Skin of body (tissue), 2 donors: ENCODE results near the gene METTL21A. TPM values are rescaled to one million over a fixed set of nuclear protein-coding genes. Genes with fewer than 3 reads are reported as not detected.

Experiments
- DNase-seq: peaks from one replicate; lab custom pipeline; 2025; lab: John Stamatoyannopoulos, UW
- total RNA-seq: library from RNA; depleted of rRNA; stranded (reverse); fragments of >200 nt; gene quantifications from one replicate; pipeline ENCODE4 v1.2.3, GENCODE V29; 2014

METTL21A gene
- total RNA-seq, 1 donor from 2014 or later, result 12.3 TPM

DNA sequence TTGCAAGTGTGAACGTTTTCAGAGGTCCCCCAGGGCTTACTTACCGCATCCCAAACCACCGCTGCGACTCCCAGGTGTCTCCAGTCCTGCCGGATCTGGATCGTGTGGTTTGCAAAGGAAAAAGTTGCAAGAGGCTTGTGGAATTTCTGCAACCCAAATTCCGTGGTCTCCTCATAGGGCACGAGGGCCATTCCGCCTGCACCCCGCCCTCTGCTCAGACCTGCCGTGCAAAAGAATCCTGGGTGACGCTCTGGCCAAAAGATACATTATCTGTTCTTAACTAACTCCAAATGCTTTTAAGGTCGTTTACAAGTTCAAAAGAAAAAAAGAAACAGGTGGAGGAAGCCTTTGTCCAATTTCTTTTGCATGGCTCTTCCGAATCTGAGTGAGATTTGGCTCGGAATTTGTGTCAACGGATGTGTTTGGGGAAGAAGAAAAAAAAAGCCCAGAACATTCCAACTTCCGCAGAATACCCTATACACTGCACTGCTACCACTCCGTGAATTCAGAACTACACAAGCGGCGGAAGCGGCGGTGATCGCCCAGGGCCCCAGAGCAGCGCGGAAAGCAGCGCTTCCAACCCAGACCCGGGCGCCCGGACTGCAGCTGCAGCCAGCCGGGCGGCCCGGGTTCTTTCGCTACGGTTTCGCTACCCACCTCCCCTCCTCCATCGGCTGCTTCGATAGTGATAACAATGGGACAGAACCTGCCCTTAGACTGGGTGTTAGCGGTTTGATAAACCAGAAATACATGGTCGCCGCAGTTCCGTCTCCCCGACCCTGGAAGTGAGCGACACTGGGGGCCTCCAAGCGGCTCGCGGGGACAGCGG lies 795 bp downstream of the METTL21A start:
- DNase-seq, result peak; percentile 75

DNA sequence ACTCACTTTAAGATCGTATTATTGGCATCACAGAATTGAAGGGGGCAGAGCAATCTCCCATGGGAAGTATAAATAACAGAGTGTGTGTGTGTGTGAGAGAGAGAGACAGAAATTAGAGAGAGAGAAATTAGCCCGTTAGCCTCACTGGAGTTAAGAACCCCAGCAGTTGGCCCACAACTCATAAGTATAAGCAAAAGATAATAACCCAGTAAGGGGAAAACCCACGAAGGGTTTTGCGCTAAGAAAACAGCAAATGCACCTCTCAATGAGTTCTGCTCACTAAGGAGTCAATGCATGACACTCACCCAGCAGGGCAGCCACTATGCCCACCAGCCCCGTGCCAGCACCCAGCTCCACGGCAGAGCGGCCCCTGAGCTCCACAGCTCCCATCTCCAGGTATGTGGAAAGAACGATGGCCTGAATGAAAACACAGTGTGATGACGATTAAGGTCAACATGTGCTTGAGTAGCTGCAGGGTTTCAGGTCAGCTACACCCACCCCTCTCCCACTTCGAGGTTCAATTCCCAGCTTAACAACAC lies 3.6 kb downstream of the METTL21A start:
- no peak for DNase-seq

DNA sequence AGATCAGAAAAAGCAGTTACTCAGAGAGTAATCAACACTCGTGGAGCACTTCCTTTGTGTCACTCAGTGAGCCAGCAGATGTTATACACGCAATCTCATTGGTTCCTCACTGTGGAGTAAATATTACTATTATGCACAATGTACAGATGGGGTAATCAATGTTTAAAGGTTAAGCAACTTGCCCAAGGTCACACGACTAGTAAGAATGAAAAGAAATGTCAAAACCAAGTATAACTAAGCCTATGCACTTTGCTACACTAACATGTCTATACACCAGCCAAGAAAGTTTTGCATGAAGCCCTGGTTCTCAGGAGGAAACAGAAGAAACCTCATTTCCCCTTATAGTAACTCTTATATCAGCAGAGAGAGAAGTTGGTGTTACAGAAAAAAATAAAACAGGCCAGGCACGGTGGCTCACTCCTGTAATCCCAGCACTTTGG lies 5.4 kb downstream of the METTL21A start:
- no peak for DNase-seq

DNA sequence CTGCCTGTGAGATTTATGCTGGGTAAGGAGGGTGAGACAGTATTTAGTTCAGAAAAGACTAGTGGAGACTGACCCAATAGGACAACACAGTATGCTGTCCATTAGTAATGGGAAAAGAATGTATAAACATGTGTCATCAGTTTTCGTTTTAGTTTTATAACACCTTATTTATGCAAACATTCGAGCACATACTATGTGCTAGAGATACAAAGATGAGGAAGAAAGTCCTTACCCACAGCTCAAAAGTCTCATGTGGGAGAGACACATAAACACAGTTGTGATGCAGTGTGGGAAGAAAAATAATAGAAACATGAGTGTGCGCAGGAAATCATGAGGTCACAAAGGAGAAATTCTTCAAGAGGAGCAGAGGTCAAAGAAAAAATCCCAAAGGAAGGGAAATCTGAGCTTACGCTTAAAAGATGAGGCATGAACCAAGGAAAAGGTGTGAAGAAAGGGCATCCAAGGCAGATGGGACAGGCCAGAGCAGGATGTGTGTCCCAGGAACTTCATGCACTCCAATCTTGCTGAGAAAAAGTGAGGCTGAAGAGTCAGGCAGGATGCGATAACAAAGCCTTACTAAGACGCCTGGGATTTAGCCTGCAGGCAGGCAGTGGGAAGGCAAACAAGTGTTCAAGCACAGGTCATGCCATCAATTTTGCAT lies 8.1 kb downstream of the METTL21A start:
- no peak for DNase-seq

DNA sequence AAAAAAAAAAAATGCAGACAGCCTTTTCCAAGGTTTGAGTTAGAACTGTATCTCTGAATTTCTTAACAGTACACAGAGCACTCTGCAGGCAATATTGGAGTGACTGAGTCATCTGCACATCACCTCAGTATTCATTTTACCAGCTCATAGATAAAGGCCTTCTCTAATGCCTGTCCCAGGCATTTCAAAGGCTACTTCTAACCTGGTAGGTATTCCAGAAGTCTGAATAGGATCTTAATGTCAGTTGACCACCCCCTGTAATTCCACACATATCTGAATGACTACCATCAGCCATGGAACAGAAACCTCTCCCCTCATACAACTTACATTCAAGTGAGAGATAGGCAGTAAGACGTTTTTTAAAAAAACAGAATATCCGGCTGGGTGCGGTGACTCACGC lies 9.0 kb downstream of the METTL21A start:
- no peak for DNase-seq

DNA sequence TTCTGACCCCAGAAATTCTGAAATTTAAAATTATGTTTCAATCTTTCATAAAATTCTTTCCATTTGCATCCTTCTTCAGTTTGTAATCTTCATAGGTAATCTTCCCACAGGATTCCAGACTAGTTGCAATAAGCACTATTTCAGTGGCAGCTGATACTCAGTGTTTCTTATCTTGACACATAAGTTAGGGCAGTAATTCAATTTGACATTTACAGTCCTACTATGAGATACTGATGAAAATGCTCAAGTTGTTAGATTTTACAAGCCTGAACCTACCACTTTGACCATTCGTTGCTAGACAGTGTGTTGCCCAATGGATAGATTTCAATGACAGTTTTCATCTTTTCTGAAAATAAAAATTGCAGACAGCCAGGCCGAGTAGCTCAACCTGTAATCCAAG lies 10.4 kb downstream of the METTL21A start:
- DNase-seq, result no peak

DNA sequence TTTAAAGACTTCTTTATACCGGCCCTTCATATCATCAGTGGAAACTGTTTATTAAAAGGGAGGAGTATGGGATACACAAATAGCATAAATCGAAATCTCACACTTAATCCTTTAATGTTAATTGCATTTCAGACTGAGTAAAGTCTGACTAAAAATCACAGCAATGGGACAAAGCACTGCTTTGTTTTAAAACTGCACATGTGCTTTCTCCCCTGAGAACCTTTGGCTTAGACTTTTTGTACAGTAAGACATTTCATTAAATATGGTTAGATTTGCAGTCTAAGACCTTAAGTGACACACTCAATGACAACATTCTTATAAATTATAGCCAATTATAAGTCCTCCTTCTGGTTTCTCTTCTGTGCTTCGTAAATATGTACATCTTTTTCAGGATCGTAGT lies 12.5 kb downstream of the METTL21A start:
- DNase-seq, result no peak

DNA sequence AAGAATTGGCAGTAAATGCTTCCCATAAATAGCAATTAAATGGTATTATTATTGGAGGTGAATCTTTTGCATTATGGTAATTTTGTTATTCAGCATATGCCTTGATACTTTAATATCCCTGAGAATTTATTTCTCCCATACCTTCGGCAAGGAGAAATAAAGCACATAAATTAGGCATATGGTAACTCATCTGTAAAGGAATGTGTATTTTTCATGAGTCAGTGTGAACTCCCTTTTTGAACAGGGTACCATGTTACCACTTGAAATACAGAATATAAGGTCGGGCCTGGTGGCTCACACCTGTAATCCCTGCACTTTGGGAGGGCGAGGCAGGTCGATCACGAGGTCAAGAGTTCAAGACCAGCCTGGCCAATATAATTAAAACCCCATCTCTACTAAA lies 18.4 kb downstream of the METTL21A start:
- no peak for DNase-seq

DNA sequence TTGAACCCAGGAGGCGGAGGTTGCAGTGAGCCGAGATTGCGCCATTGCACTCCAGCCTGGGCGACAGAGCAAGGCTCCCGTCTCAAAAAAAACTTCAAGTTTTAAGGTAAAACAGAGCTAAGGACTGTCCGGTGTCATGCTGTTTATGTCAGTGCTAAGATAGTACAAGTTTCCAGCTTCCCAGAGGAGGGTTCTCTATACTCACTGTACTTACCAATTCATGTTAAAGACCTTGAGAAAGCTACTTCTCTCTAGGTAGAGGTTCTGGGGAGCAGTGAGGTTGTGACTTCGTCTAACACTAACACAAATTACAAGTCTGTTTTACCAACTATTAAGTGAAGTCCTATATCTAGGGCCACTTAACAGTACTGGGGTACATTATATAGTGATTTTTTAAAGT lies 18.8 kb downstream of the METTL21A start:
- no peak for DNase-seq

DNA sequence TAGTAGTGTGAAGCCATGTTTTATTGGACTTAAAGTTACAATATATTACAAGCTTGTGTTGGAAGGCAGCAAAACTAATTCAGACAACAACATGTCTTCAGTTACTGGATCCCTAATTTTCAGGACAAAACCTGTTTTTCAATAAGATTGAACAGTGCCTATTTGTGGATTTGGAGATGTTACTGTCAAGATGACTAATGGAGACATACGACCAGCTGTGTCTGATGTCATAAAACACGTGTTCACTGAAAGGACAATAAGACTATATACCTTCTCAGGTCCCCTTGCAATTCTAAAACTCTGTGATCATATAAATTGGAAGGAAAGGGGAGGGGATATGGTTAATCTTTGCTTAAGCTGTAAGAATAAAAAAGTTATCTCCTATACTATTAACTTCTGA lies 21.7 kb downstream of the METTL21A start:
- no peak for DNase-seq

DNA sequence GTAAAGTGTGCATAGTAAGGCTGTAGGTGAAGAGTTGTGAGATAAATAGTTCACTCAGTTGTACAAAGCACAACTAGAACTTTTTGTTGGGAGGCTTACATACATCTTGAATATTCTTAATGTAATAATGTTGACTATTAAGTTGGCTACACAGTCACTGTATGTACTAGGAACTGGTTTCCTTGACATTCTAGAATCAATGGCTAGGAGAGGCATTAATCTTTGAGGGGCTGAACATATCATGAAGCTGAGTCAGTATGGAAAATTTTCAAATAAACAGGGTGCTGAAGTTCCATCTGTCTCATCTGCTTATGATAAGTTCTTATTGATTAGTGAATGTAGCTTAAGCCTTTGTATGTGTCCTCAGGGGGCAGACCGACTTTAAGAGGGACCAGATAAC lies 23.4 kb downstream of the METTL21A start:
- DNase-seq, result no peak

DNA sequence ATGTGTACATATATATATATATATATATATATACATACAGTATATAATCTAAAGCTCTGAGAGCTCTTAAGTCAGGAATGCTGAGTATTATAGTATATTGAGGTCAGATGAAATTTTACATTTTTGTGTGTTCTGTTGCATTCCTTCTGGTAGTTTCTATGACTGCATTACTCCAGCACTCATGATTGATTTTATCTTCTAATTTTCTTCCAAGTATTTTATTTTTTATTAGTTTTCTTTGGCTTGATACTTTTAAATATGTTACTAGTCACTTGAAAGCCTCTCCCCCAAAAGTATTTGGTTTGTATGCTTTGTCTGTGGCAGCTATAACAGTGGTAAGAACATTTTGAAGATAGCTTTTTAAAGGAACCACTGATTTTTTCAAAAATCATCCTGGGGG lies 25.0 kb downstream of the METTL21A start:
- no peak for DNase-seq

DNA sequence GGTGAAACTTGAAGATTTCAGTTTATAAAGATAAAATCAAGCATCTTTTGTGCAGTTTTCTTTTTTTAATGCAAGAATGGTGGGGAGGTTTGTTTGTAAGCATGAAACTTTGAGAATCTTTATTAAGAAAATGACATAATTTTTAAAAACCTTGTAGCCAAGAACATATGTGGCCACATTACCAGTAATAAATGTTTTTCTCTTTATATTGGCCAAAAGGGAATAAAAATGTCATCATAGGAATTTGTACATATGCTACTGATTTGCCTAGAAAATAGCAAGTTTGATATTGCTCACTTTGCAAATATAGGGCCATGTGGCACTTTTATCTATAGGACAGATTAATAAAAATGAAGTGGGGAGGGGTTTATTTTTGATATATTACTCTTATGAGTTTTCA lies 25.6 kb downstream of the METTL21A start:
- DNase-seq, result peak; percentile 41

DNA sequence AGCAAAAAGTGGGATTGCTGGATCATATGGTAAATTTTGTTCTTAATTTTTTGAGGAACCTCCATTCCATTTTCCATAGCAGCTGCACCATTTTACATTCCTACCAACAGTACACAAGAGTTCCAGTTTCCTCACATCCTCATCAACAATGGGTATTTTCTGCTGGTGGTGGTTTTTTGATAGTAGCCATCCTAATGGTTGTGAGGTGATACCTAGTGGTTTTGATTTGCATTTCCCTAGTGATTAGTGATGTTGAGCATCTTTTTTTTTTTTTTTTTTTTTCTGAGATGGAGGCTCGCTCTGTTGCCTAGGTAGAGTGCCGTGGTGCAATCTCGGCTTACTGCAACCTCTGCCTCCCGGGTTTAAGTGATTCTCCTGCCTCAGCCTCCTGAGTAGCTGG lies 30.5 kb downstream of the METTL21A start:
- DNase-seq, result no peak

DNA sequence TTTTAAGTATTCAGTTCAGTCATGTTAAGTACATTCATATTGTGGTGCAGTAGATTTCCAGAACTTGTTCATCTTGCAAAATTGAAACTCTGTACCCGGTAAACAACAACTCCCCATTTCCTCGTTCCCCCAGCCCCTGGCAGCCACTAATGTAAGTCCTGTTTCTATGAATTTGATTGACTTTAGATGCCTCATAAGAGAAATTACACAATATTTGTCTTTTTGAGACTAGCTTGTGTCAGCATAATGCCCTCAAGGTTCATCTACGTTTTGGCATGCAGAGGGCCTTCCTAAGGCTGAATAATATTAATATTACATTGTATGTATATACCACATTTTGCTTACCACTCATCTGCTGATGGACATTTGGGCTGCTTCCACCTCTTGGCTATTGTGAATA lies 30.9 kb downstream of the METTL21A start:
- no peak for DNase-seq

DNA sequence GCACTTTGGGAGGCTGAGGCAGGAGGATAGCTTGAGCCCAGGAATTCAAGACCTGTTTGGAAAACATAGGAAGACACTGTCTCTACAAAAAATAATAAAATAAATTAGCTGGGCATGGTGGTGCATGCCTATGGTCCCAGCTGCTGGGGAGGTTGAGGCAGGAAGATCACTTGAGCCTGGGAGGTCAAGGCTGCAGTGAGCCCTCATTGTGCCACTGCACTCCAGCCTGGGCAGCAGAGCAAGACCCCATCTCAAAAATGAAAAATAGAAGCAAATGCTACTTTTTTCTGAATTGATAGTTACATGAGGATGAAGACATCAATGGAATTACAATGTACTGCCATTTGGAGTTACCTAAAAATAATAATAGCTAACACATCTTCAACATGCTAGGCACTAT lies 31.9 kb downstream of the METTL21A start:
- DNase-seq, result no peak

DNA sequence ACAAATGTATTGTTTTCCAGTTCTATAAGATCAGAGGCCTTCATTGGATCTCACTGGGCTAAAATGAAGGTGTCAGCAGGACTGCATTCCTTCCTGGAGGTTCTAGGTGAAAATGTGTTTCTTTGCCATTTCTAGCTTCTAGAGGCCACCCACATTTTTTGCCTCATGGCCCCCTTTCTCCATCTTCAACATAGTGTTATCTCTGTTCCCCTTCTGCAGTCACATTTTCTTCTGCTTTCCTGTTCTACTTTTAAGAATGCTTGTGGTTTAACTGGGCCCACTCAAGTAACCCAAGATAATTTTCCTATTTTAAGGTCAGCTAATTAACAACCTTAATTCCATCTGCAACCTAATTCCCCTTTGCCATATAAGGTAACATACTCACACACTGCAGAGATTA lies 36.1 kb downstream of the METTL21A start:
- DNase-seq, result no peak

DNA sequence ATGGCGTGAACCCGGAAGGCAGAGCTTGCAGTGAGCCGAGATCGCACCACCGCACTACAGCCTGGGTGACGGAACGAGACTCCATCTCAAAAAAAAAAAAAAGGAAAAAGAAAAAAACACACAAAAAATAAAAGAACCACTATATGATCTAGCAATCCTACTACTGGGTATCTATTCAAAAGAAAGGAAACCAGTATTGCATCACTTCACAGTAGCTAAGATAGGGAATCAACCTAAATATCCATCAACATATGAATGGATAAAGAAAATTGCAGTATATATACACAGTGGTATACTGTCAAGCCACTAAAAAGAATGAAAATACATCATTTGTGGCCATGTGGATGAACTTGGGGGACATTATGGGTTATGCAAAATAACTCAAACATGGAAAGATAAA lies 37.9 kb downstream of the METTL21A start:
- no peak for DNase-seq

DNA sequence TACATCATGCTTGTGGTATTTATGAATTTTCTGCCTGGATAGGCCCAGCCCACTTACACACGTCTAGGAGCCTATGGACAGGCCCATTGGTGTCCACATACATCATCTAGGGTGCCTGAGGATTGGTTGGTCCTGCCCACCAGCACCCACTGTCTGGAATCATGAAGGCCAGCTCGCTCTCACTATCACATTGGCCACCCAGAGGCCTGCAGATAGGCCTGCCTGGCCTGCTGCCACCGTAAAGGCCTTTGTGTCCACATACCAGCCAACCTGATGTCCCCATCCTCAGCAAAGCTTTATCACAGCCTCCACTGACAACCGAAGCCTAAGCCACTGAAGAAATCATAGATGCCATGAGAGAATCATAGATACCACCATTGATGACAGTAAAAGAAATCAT lies 40.2 kb downstream of the METTL21A start:
- DNase-seq, result no peak

DNA sequence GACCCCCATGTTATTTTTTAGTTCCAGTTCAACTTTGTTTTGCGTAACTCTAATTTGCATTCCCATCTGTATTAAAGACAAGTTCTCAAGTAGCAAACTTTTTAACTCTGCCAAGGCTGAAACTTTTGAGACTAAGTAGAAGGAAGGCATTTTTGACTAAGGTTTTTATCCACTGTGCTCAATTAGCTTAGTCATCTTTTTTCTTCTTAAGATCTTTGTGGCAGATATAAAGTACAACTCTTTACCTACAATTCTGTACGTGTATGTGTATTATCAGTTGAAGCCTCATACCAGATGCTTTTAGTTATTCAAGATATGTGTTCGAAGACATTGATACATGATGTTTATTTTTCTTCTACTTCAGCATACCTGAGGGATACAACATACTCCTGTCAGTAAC lies 53.8 kb downstream of the METTL21A start:
- DNase-seq, result no peak

DNA sequence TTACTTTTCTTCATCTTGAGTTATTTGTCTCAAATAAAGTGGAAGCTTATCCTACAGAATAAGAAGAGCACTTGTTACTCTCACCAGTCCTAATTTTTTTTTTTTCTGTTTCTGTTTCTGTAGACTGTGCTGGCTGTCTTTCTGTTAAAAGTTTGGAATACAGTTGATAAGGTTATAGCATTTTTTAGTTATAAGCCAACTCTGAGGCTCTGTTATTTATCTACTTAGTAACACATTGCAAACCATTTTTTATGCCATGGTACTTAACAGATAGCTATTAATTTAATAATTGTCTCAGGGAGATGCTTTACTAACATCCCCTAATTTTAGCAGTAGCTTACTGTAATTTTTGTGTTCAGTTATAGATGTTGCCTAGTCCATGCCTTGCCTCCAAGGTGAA lies 57.5 kb downstream of the METTL21A start:
- no peak for DNase-seq

DNA sequence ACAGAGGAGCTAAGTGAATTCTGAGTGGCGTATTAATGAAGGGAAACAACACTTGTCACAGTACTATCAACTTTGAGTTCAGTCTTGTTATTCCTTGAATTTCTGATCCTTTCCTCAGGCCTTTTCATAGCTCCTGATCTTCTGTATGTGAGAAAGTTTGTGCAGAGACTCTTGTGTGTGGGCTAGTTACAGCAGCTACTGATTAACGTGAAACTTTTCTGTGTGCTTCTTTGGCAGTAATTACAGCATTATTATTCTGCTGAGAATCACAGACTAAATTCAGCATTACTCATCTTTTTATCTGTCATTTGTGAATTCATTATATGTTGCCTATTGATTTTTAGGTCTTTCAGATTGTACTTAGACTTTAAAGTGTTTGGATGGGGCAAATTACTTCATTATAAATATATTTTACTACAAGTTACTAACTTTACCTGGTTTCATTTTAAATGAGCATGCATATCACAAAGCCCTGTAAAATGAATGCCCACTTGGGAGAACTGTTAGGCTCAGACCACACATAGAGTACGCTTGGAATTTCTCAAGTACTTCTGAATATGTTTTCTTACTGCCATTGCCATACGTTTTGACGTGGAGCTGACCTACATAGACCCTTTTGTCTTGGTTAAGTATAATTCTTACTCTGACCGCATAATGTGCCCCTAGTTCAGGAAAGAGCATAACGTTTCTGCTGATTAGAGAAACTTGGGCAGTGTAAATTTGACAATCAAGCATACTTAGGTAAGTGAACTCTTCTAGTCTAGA lies 59.3 kb downstream of the METTL21A start:
- no peak for DNase-seq
